Mesendoderm (in vitro differentiated cells): ENCODE measurements around the gene HMOX1.

Source experiments
- DNase-seq: peaks from one replicate; pipeline ENCODE4 v3.0.0; 2013
- H2AK5ac ChIP-seq: 2 replicates; pipeline ENCODE4 v1.6.1; 2013; ENCODE audit warnings: low read length, inconsistent platforms
- H2BK120ac ChIP-seq: 2 replicates; pipeline ENCODE4 v1.6.1; 2013; ENCODE audit warnings: low read depth, mild to moderate bottlenecking, low read length, moderate library complexity, mixed read lengths
- H2BK15ac ChIP-seq: replicated peaks from 2 replicates; pipeline ENCODE4 v1.6.1; 2013; ENCODE audit warnings: low read depth, mild to moderate bottlenecking, moderate library complexity
- H2BK5ac ChIP-seq: 2 replicates; pipeline ENCODE4 v1.6.1; 2013; ENCODE audit warnings: low read length, inconsistent platforms
- H3K18ac ChIP-seq: 2 replicates; pipeline ENCODE4 v1.6.1; 2013; ENCODE audit warnings: mild to moderate bottlenecking, low read length, mixed read lengths
- H3K23ac ChIP-seq: one replicate; pipeline ENCODE4 v1.6.1; 2013; ENCODE audit warnings: low read length
- H3K27ac ChIP-seq: 2 replicates; pipeline ENCODE4 v1.5.1; 2013; ENCODE audit warnings: low read depth, mild to moderate bottlenecking, inconsistent platforms, low read length, moderate library complexity
- H3K27me3 ChIP-seq: 2 replicates; pipeline ENCODE4 v1.6.1; 2013; ENCODE audit warnings: low read length, control low read depth, mild to moderate bottlenecking, inconsistent platforms; ENCODE audit not compliant: insufficient read depth, poor library complexity
- H3K36me3 ChIP-seq: 2 replicates; pipeline ENCODE4 v1.6.1; 2013; ENCODE audit warnings: low read length, inconsistent platforms; ENCODE audit not compliant: control insufficient read depth, insufficient read depth
- H3K4ac ChIP-seq: one replicate; pipeline ENCODE4 v1.6.1; 2013; ENCODE audit warnings: low read depth, mild to moderate bottlenecking, low read length, moderate library complexity
- H3K4me1 ChIP-seq: 2 replicates; pipeline ENCODE4 v1.6.1; 2013; ENCODE audit warnings: low read depth, low read length, inconsistent platforms; ENCODE audit not compliant: control insufficient read depth
- H3K4me2 ChIP-seq: 2 replicates; pipeline ENCODE4 v1.6.1; 2013; ENCODE audit warnings: low read length
- H3K4me3 ChIP-seq: 2 replicates; pipeline ENCODE4 v1.5.1; 2013; ENCODE audit warnings: mild to moderate bottlenecking, low read length
- H3K56ac ChIP-seq: one replicate; pipeline ENCODE4 v1.6.1; 2013; ENCODE audit warnings: low read length
- H3K79me1 ChIP-seq: 2 replicates; pipeline ENCODE4 v1.6.1; 2013; ENCODE audit warnings: low read length, inconsistent platforms
- H3K79me2 ChIP-seq: 2 replicates; pipeline ENCODE4 v1.6.1; 2013; ENCODE audit warnings: mild to moderate bottlenecking, low read length; ENCODE audit not compliant: control insufficient read depth, insufficient read depth
- H3K9ac ChIP-seq: 2 replicates; pipeline ENCODE4 v1.6.1; 2013; ENCODE audit warnings: low read length, inconsistent platforms
- H4K5ac ChIP-seq: one replicate; pipeline ENCODE4 v1.6.1; 2013; ENCODE audit warnings: low read length
- H4K8ac ChIP-seq: one replicate; pipeline ENCODE4 v1.6.1; 2013; ENCODE audit warnings: low read depth, mild to moderate bottlenecking, control low read depth, low read length, moderate library complexity
- WGBS: extraction: QIAGEN DNeasy Blood & Tissue Kit; methylation state at CpG from one replicate; pipeline ENCODE4 v1.1.7; 2013; ENCODE audit warnings: low lambda C conversion rate, missing lambda C conversion rate; ENCODE audit not compliant: insufficient coverage; ENCODE audit errors: extremely low coverage; 5-methylcytosine and 5-hydroxymethylcytosine counted together

Gene HMOX1

DNA sequence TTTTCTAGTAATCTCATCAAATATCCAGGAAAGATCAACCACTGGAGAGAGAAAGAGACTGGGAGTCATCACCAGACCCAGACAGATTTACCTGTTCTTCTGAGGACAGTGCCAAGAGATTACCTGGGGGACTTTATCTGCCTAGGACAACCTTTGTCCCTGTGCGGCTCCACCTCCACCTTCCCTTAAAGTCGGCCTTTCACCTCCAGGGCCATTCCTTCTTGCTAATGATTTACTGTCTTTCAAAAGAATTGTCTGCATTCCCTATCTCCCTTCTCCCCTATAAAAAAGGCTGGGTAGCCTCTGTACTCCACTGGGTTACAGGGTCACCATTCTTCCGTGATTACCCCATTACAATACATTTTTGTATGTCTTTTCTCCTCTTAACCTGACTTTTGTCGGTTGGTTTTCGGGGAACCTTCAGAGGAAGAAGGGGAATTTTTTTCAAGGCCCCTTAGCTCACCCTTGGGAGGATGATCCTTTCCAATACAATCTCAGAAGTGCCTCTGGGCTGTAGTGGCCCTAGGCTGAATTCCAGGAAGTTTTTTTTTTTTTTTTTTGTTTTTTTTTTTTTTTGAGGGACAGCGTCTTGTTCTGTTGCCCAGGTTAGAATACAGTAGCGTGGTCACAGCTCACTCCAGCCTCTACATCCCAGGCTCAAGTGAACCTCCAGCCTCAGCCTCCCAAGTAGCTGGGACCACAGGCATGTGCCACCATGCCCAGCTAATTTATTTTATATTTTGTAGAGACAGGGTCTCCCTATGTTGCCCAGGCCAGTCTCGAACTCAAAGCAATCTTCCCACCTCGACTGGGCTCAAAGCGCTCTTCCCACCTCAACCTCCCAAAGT is 1.5 kb upstream of the HMOX1 start:
- no peak overlapping the region for H2AK5ac ChIP-seq
- H4K8ac ChIP-seq, result no peak overlapping the region
- peak overlapping the region; percentile 63 for H3K56ac ChIP-seq
- H3K9ac ChIP-seq, result no peak overlapping the region
- H3K4ac ChIP-seq, result peak overlapping the region; percentile 20
- H3K4me3 ChIP-seq, result no peak overlapping the region
- H3K18ac ChIP-seq, result no peak overlapping the region
- no CpG with 5 or more reads among the region's 10 CpGs for WGBS
- H3K27ac ChIP-seq, result peak overlapping the region; percentile 58
- no peak overlapping the region for H2BK120ac ChIP-seq
- H2BK15ac ChIP-seq, result no peak overlapping the region
- H3K23ac ChIP-seq, result no peak overlapping the region
- no peak overlapping the region for H2BK5ac ChIP-seq
- H3K4me2 ChIP-seq, result no peak overlapping the region
- H3K4me1 ChIP-seq, result peaks cover 14% of the 10 kb centered on the region
- no peaks in the 10 kb centered on the region for H3K79me2 ChIP-seq
- no peaks in the 10 kb centered on the region for H3K27me3 ChIP-seq
- no peaks in the 10 kb centered on the region for H3K36me3 ChIP-seq
- peak; percentile 71 for DNase-seq
- no peak overlapping the region for H4K5ac ChIP-seq
- no peaks in the 10 kb centered on the region for H3K79me1 ChIP-seq

DNA sequence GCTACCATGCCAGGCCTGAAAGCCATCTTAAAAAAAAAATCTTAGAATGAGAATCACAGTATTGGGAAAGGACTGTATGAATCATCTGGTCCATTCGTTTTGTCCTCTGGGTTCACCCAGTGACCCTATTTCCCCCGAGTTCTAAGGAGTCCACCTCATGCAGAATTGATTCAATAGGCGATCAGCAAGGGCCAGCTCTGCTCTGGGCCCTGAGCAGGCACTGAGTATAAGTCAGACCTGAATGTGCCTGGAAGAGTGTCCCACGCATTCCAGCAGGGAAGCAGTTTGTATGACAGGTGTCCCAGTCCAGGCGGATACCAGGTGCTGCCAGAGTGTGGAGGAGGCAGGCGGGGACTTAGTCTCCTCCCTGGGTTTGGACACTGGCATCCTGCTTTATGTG is 883 bp upstream of the HMOX1 start:
- no peak overlapping the region for H3K4me3 ChIP-seq
- H3K4me1 ChIP-seq, result peaks cover 14% of the 10 kb centered on the region
- H2BK15ac ChIP-seq, result no peak overlapping the region
- H4K8ac ChIP-seq, result no peak overlapping the region
- no peak overlapping the region for H3K27ac ChIP-seq
- H2BK120ac ChIP-seq, result no peak overlapping the region
- H2AK5ac ChIP-seq, result no peak overlapping the region
- no peaks in the 10 kb centered on the region for H3K36me3 ChIP-seq
- no CpG with 5 or more reads among the region's 6 CpGs for WGBS
- H3K4me2 ChIP-seq, result no peak overlapping the region
- H3K79me1 ChIP-seq, result no peaks in the 10 kb centered on the region
- no peak overlapping the region for H3K9ac ChIP-seq
- H3K56ac ChIP-seq, result no peak overlapping the region
- H3K4ac ChIP-seq, result peak overlapping the region; percentile 20
- no peak overlapping the region for H3K18ac ChIP-seq
- no peak overlapping the region for H3K23ac ChIP-seq
- no peak overlapping the region for H2BK5ac ChIP-seq
- DNase-seq, result no peak
- no peaks in the 10 kb centered on the region for H3K27me3 ChIP-seq
- no peak overlapping the region for H4K5ac ChIP-seq
- H3K79me2 ChIP-seq, result no peaks in the 10 kb centered on the region

DNA sequence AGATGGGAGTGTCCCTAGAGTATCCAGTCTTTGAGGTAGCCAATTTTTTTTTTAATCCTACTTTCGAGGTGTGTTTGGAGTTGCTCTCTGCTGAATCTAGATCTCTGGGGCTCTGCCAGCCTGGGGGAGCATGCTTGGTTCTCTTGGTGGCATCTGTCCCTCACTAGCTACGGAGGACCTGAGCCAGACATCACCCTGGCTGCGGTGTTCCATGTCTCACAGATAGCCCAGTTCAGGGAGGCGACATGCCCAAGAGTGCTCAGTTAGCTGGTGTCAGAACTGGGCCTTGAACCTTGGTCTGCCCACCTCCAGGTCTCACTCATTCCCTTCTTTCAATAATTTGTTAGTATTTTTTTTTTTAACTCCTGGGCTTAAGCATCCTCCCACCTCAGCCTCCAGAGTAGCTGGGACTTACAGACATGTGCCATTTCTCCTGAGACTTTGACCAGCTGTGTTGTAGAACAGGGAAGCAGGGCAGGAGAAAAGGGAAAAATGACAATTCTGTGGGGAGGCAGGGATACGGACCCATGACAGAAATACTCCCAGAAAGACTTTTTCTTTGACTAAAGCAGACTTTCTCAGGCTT is 621 bp downstream of the HMOX1 start:
- H3K4me1 ChIP-seq, result peaks cover 13% of the 10 kb centered on the region
- no peak overlapping the region for H4K5ac ChIP-seq
- H2AK5ac ChIP-seq, result peak overlapping the region; percentile 80
- peak overlapping the region; percentile 3 for H3K18ac ChIP-seq
- H2BK15ac ChIP-seq, result no peak overlapping the region
- H2BK120ac ChIP-seq, result no peak overlapping the region
- WGBS, result no CpG with 5 or more reads among the region's 5 CpGs
- DNase-seq, result no peak
- no peak overlapping the region for H4K8ac ChIP-seq
- H3K27me3 ChIP-seq, result no peaks in the 10 kb centered on the region
- H2BK5ac ChIP-seq, result no peak overlapping the region
- H3K56ac ChIP-seq, result peak overlapping the region; percentile 90
- H3K27ac ChIP-seq, result no peak overlapping the region
- no peaks in the 10 kb centered on the region for H3K79me2 ChIP-seq
- peak overlapping the region; percentile 41 for H3K4me3 ChIP-seq
- no peak overlapping the region for H3K23ac ChIP-seq
- peak overlapping the region; percentile 39 for H3K4ac ChIP-seq
- H3K9ac ChIP-seq, result peak overlapping the region; percentile 76
- no peaks in the 10 kb centered on the region for H3K36me3 ChIP-seq
- no peaks in the 10 kb centered on the region for H3K79me1 ChIP-seq
- peak overlapping the region; percentile 86 for H3K4me2 ChIP-seq

DNA sequence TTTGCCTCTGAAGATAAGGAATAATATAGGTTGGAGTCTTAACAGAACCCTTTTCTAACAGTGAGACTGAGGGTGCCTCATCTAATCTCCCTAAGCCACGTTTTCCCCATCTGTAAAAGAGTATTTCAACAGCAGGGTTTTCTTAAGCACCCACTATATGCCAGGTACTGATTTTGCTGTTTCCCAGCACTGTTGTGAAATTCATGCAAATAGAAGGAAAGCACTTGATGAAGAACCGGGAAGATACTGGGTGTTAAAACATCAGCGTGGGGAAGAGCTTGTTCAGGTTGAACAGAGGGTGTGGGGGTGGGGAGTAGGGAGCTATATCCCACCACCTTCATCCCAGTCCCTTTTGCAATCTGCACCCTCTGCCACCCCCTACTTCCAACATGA is 2.8 kb downstream of the HMOX1 start:
- H4K5ac ChIP-seq, result no peak overlapping the region
- no peak overlapping the region for H3K56ac ChIP-seq
- H3K79me1 ChIP-seq, result no peaks in the 10 kb centered on the region
- H3K79me2 ChIP-seq, result no peaks in the 10 kb centered on the region
- H3K18ac ChIP-seq, result no peak overlapping the region
- no peak overlapping the region for H3K4me3 ChIP-seq
- no peak overlapping the region for H3K9ac ChIP-seq
- no peak overlapping the region for H2AK5ac ChIP-seq
- no peak overlapping the region for H2BK15ac ChIP-seq
- no peaks in the 10 kb centered on the region for H3K27me3 ChIP-seq
- no peak overlapping the region for H3K23ac ChIP-seq
- no peak overlapping the region for H2BK120ac ChIP-seq
- no peak for DNase-seq
- no peak overlapping the region for H2BK5ac ChIP-seq
- no peak overlapping the region for H3K27ac ChIP-seq
- H3K4ac ChIP-seq, result no peak overlapping the region
- no peak overlapping the region for H3K4me2 ChIP-seq
- H3K36me3 ChIP-seq, result no peaks in the 10 kb centered on the region
- no peak overlapping the region for H4K8ac ChIP-seq
- H3K4me1 ChIP-seq, result peaks cover 2% of the 10 kb centered on the region
- no CpG with 5 or more reads among the region's 3 CpGs for WGBS

DNA sequence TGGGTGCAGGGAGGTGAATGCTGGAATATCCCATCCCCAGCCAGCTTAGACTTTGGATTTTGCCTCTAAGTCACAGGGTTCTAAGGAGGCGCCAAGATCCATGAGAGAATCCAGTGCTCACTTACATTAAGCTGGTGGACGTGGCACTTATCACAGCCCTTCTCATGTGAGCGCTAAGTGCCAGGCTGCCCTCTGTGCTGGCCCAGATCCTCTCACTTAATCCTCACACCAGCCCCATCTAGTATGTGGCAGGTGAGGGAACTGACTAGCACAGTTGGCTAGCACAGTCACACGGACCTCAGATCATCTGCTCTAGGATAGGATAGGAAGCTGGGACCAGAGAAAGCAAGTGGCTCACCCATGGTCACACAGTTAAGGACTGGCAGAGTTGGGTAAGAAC is 3.6 kb downstream of the HMOX1 start:
- no peak overlapping the region for H2AK5ac ChIP-seq
- H4K5ac ChIP-seq, result no peak overlapping the region
- H2BK5ac ChIP-seq, result no peak overlapping the region
- no peak overlapping the region for H3K27ac ChIP-seq
- H4K8ac ChIP-seq, result no peak overlapping the region
- H3K56ac ChIP-seq, result no peak overlapping the region
- H3K4ac ChIP-seq, result no peak overlapping the region
- peaks cover 2% of the 10 kb centered on the region for H3K4me1 ChIP-seq
- no peak overlapping the region for H3K23ac ChIP-seq
- no peak overlapping the region for H2BK15ac ChIP-seq
- no CpG with 5 or more reads among the region's 4 CpGs for WGBS
- H3K79me2 ChIP-seq, result no peaks in the 10 kb centered on the region
- DNase-seq, result no peak
- H3K36me3 ChIP-seq, result no peaks in the 10 kb centered on the region
- H3K4me3 ChIP-seq, result no peak overlapping the region
- no peak overlapping the region for H3K9ac ChIP-seq
- no peak overlapping the region for H3K18ac ChIP-seq
- no peaks in the 10 kb centered on the region for H3K79me1 ChIP-seq
- H3K27me3 ChIP-seq, result no peaks in the 10 kb centered on the region
- no peak overlapping the region for H2BK120ac ChIP-seq
- H3K4me2 ChIP-seq, result no peak overlapping the region
